IPS-18c (cell line): ENCODE data around the gene TMEM126A.

Source experiments
- H3K4me3 ChIP-seq: 2 replicates; pipeline ENCODE4 v1.7.0; 2013; ENCODE audit warnings: low read depth, mild to moderate bottlenecking, low read length, moderate library complexity; ENCODE audit not compliant: insufficient read depth
- H3K9me3 ChIP-seq: one replicate; pipeline ENCODE4 v1.6.1; 2013; ENCODE audit warnings: mild to moderate bottlenecking, low read length, moderate library complexity; ENCODE audit not compliant: control insufficient read depth, insufficient read depth

Gene TMEM126A

DNA sequence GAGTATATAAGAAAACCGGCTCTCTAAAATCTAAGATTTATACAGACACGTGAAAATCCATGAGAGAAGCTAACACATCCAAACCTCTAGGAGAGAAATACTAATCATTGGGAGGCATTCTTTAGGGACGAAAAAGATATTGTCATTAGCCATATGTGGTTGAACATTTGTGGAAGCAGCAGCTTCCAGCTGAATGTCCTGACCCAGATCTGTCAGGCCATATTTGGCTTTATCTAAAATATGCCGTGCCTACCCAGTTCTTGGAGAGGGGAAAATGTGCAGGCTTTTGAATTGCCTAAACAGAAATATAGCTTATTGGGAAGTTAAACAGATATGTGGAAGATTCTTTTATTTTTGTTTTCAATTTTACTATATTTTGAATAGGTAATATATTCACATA lies 31.8 kb downstream of the TMEM126A start:
- Histone ChIP-seq H3K4me3 (no peak overlapping the region), H3K9me3 (peaks cover 2% of the 10 kb centered on the region)

DNA sequence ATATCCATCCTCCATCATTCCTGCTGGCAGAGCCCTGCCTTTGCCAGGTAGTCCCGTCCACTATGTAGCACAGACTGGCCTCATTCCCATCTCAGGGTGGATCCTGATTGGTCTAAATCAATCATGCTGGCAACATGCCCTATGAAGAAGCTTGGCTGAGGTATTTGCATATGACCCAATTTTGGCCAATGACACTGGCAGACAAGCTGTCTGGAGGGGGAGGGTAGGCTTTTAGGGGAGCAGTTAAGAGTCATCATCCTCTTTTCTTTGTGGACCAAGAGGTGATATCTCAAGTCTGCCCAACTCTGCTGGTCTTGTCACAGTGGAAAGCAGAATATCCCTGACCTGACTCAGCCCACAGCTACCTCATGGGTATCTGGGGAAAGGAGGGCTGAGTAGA lies 33.1 kb downstream of the TMEM126A start:
- no peak overlapping the region for H3K4me3 ChIP-seq
- no peaks in the 10 kb centered on the region for H3K9me3 ChIP-seq

DNA sequence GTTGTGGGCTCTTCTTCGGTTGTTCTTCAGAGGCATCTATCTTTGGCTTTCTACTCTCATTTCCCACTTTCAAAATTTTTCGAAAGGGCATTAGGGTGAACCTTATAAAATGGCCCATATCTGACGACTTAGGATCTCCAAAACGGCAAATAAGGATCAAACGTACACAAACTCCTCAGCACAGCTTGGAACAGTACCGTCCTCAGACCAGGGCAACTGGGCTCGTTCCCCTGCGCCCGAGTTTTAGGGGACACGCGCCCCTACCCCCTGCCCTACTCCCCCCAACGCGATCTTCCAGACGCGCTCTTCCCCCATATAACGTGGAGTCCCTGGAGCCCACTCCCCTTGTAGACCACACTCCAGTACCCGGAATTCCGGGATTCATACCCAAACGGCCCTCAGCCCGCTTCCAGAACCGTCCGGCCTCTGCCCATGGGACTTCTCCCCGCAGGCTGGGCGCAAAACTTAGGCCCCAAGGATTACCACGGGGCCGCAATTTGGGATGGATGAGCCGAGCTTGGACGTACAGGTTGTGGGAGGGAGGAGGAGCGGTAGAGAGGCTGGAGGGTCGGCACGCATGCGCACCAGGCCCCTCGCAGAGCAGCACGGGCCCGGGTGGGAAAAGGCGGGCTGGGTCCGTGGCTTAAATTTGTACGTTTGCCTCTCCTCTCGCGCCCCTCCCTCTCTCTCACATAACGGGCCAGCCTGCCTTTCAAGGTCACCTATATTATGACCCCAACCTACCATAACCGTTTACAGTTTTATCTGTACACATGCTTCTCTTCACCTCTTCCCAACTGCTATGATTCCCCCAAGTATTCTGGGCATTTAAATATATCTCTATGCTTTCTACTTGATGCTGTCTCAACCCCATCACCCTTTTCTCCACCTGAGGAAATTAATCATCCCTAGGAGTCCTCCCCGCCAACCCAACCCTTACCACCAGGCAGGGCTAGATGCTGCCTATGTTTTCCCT lies 34.9 kb downstream of the TMEM126A start:
- Histone ChIP-seq H3K9me3 (no peaks in the 10 kb centered on the region), H3K4me3 (no peak overlapping the region)

DNA sequence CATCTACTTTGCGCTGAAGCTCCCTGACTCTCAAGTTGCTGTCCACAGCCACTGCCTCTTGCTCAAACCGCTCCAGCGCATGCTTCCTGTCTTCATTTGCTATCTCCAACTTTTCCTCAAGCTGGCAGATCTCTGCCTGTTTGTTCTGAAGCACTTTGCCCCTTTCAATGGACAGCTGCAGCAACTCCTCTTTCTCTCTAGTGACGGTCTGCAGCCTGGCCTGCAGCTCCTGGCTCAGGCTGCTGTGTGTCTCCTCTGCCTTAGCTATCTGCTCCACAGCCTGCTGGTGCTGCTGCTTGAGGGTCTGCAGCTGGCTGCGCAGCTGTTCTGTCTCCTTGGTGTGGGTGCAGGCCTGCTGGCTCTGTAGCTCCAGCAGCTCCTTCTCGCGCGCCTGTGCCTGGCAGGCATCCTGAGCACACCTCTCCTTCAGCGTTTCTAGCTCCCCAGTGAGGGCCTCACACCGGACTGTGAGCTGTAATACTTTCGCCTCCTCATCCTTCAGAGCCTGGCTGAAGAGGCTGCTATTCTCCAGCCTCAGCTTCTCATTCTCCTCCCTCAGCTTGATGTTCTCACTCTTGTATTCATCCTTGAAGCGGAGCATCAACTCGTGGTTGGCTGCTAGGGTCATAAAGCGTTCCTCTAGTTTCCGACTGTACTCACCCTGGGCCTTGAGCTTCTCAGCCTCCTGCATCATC lies 37.5 kb downstream of the TMEM126A start:
- Histone ChIP-seq H3K9me3 (no peaks in the 10 kb centered on the region), H3K4me3 (no peak overlapping the region)

DNA sequence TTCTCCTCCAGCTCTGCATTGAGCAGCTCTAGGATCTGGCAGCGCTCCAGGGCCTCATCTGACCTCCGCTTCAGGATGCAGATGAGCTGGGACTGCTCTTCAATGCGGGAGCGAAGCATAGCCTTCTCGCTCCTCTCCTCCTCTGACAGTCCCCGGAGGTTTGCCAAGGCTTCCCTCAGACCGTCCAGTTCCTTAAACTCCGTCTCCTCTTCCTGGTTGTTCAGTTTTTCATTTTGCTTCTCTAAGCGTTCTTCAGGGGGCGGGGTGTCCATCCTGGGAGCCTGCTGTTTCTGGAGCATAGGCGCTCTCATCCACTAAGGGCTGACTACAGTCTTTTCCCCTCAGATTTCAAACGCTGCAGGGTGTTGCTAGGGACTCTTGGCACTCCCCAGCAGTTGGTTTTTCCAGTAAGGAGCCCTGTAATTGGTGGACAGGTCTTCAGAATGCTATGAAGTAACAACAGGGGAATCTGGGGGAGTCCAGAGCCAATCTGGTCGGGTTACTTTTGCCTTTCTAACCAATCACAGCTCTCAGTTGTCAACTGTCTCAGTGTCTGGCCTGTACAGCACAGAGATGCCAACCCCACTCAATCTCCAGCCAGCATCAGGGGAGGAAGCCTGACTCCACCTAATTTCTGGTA lies 38.2 kb downstream of the TMEM126A start, which contains the start of gene CCDC89:
Gene CCDC89 (minus strand): TSS at position 376 of the 640 bp plus-strand sequence. CDS start 65 bp downstream, at position 311.
- H3K9me3 ChIP-seq, result no peaks in the 10 kb centered on the region
- no peak within 1 kb of the TSS for H3K4me3 ChIP-seq

DNA sequence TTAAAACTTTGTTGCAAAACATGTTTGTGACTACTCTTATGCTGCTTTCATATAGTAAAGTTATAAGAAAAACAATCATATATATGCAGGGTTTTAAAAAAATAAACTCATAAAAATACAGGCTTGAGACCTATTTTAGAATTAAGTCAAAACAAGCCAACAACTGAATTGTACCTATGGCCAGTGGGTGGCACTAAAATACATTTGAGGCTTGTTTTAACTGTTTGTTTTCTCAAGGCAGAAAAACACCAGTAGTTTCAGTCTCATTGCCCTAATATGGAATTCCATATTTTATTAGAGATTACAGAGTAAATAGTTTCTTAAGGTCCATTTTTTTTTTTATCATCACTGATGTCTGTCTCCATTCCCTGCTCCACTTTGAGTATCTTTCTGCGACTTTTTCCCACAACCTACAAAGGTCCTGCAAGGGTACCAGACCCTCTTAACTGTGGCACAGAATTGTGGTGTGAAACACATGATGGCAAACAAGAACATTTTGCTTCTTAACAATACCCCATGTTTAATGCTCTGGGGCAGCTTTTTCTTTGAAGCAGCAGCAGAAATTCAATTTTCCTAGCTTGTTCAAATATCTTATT lies 46.7 kb downstream of the TMEM126A start:
- H3K4me3 ChIP-seq, result no peak overlapping the region
- H3K9me3 ChIP-seq, result no peaks in the 10 kb centered on the region

DNA sequence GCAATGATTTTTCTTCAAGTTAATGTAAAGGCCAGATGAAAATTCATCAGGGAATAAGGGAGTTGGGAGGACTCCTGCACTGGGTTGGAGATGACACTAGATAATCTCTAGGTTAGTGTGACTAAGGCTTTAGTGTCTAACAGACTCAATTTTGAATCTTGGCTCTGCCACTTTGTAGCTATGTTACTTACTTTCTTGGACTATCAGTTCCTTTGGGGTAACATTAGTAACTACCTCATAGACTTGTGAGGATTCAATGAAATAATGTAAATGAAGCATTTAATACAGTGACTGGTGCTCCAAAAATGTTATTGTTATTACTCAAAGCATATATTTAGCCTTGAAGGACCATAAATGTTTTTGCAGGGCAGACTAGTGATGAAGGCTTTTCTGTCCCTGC lies 47.8 kb downstream of the TMEM126A start:
- no peak overlapping the region for H3K4me3 ChIP-seq
- H3K9me3 ChIP-seq, result no peaks in the 10 kb centered on the region

DNA sequence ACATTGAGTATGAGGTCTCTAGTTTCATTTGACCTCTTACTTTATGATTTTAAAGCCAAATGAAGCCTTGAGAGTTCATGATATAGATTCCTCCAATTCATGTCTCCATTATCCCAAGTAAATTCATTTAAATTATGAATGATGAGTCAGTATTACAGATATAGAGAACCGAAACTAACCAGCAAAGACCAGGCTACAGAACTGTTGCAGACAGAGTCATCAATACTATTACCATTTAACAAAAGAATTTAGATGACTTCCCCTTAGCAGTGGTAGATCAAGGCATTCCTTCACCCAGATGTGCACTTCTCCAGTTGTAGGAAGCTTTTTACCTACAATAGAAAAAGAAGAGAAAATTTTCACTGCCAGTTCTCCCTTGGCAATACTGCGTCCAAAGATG lies 50.0 kb downstream of the TMEM126A start:
- no peaks in the 10 kb centered on the region for H3K9me3 ChIP-seq
- H3K4me3 ChIP-seq, result no peak overlapping the region

DNA sequence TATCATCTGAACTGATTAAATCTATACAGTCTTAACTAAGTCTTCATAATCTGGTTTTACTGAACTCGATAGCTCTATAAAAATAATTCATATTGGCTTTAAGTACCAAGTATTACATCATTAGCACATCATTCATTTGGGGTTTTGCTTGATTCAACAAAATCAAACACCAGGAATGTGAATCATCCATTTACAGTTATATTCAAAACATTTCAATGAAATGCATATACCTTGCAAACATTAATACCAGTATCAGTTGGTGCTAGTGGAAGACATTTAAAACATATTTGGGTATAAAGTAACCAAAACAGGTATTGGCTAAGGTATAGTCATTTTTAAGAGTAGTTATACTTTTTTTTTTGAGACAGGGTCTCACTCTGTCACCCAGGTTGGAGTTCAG lies 50.4 kb downstream of the TMEM126A start:
- H3K4me3 ChIP-seq, result no peak overlapping the region
- no peaks in the 10 kb centered on the region for H3K9me3 ChIP-seq

DNA sequence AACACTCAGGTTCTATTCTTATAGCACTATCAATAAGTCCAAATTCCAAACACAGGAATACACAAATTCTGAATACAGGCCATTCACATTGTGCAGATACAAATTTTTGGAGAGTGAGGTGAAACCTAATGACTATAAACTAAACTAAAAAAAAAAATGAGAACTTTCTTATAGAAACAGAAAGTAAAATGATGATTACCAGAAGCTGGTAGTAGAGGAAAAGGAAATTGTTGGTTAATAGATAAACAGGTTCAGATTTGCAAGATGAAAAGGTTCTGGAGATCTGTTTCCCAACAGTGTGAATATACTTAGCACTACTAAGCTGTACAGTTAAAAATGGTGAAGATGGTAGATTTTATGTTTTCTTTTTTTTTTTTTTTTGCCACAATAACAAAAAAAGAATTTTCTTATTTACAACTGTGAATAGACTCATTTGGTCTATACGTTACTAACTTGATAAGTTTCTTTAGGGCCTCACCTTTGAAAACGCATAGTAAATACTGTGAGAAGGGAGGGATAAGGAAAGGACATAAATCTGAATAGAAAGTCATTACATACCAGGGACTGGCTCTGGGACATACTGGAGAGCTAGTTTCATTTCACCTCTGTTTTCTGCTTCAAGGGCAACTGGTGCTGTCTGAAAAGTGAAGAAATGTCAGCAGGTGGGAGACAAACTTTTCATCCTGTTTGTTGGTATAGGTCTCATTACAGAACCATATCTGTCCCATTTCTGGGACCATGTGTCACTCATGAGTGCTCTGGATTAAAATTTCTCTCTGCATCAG lies 52.4 kb downstream of the TMEM126A start:
- Histone ChIP-seq H3K4me3 (no peak overlapping the region), H3K9me3 (no peaks in the 10 kb centered on the region)

DNA sequence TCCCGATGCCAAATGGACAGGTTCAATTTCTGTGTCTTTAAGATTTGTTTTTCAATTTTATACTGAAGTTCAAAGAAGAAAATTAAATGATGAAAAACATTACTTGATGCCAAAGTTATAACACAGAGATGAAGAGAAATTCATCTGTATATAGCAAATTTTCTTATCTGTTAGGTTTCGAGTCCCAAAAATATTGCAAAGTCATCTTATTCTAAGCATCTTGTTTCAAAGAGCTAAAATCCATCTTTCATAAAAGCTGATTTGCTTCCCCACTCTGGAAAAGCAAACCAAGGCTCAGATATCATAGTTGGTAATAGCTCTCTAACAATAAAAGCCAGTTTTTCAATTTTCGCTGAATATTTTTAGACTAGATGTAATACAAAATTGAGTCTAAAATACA lies 57.2 kb downstream of the TMEM126A start:
- H3K9me3 ChIP-seq, result no peaks in the 10 kb centered on the region
- H3K4me3 ChIP-seq, result no peak overlapping the region

DNA sequence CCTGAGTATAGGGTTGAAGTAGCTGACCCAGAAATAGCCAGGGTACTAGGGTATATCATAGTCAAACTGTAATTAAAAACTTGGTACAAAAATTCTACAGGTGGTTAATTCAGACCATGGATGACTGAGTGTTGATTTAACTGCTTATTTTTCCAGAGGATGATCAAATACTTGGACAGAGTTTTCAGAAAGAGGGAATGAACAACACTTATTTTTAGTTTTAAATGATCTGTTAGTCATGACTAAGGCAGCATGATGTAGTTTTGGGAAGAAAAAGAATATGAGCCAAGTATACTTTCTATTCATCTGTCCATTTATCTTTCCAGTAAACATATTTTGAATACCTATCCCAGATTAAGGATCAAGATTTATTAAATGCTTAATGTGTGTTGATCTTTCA lies 58.0 kb downstream of the TMEM126A start:
- no peaks in the 10 kb centered on the region for H3K9me3 ChIP-seq
- no peak overlapping the region for H3K4me3 ChIP-seq
